A549 (cell line): ENCODE results near the gene PEAK3.
A peak's percentile ranks its signal among the peaks of the same experiment; 100 is the strongest.

Source experiments
- BHLHE40 ChIP-seq: IDR thresholded peaks from 2 replicates; pipeline ENCODE4 v1.6.1; 2012; ENCODE audit warnings: low read depth, low read length, inconsistent platforms
- CHD4 ChIP-seq: fragments of 200-600 bp; sonication (generic); IDR thresholded peaks from 2 replicates; pipeline ENCODE4 v1.6.1; 2016; ENCODE audit warnings: antibody characterized with exemption, mild to moderate bottlenecking, borderline replicate concordance
- CTCF ChIP-seq: fragments of >200 bp; sonication (Bioruptor Twin); formaldehyde crosslinking; IDR thresholded peaks from 3 replicates; pipeline ENCODE4 v1.5.1; 2016
- HMGXB4 ChIP-seq: fragments of 250-450 bp; sonication (Bioruptor Pico); IDR thresholded peaks from 2 replicates; pipeline ENCODE4 v1.5.0; 2021; ENCODE audit warnings: mild to moderate bottlenecking, moderate library complexity, borderline replicate concordance
- JUNB ChIP-seq: fragments of >200 bp; sonication (Bioruptor Twin); formaldehyde crosslinking; IDR thresholded peaks from 2 replicates; pipeline ENCODE4 v1.6.1; 2016
- MAX ChIP-seq: IDR thresholded peaks from 2 replicates; pipeline ENCODE4 v1.6.1; 2012
- MYC ChIP-seq: IDR thresholded peaks from 2 replicates; pipeline ENCODE4 v1.6.1; 2012; ENCODE audit warnings: mild to moderate bottlenecking, inconsistent platforms, low read length, improper control_type of control experiment, borderline replicate concordance
- NR3C1 ChIP-seq: fragments of >200 bp; sonication (Bioruptor Twin); formaldehyde crosslinking; IDR thresholded peaks from 3 replicates; pipeline ENCODE4 v1.6.1; 2017
- PHF8 ChIP-seq: fragments of 200-600 bp; sonication (generic); IDR thresholded peaks from 2 replicates; pipeline ENCODE4 v1.6.1; 2016; ENCODE audit warnings: low read depth, mild to moderate bottlenecking, antibody characterized with exemption, moderate library complexity, borderline replicate concordance
- POLR2A ChIP-seq: IDR thresholded peaks from 2 replicates; pipeline ENCODE4 v1.6.1; 2012; ENCODE audit warnings: mild to moderate bottlenecking, low read length
- RAD21 ChIP-seq, 2 experiments: fragments of >200 bp in 1 of 2; sonication (Bioruptor Twin) in 1 of 2; formaldehyde crosslinking in 1 of 2; IDR thresholded peaks in 1 of 2; conservative IDR thresholded peaks in 1 of 2; 2 replicates in 1 of 2; 3 replicates in 1 of 2; pipeline ENCODE4 v1.6.1; 2012 to 2018; ENCODE audit warnings: inconsistent platforms in 1 of 2
- ZC3H11A ChIP-seq: fragments of 450-650 bp; IDR thresholded peaks from 2 replicates; pipeline ENCODE4 v1.6.1; 2014; ENCODE audit warnings: antibody characterized with exemption, mild to moderate bottlenecking

GRCh38 chr19:2266183-2266993 is 15.6 kb downstream of the PEAK3 start:
- TF ChIP-seq CTCF = no peak
- TF ChIP-seq MAX = peak; percentile 43; the same call in 1 of the 2 replicates
- TF ChIP-seq NR3C1 = no peak
- TF ChIP-seq POLR2A = no peak
- no peak for TF ChIP-seq HMGXB4 (CRISPR knock-in tag)
- no peak for TF ChIP-seq ZC3H11A
- TF ChIP-seq JUNB = no peak
- no peak for TF ChIP-seq BHLHE40
- TF ChIP-seq MYC = no peak
- no peak for TF ChIP-seq PHF8
- TF ChIP-seq RAD21 (conservative IDR thresholded peaks at IDR 0.05 in 1 of 2, IDR thresholded peaks at IDR 0.05 in 1 of 2) = no peak
- no peak for TF ChIP-seq CHD4
